ENCODE results near the gene ITGB6.

ITGB6 gene, protein sequence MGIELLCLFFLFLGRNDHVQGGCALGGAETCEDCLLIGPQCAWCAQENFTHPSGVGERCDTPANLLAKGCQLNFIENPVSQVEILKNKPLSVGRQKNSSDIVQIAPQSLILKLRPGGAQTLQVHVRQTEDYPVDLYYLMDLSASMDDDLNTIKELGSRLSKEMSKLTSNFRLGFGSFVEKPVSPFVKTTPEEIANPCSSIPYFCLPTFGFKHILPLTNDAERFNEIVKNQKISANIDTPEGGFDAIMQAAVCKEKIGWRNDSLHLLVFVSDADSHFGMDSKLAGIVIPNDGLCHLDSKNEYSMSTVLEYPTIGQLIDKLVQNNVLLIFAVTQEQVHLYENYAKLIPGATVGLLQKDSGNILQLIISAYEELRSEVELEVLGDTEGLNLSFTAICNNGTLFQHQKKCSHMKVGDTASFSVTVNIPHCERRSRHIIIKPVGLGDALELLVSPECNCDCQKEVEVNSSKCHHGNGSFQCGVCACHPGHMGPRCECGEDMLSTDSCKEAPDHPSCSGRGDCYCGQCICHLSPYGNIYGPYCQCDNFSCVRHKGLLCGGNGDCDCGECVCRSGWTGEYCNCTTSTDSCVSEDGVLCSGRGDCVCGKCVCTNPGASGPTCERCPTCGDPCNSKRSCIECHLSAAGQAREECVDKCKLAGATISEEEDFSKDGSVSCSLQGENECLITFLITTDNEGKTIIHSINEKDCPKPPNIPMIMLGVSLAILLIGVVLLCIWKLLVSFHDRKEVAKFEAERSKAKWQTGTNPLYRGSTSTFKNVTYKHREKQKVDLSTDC

DNA sequence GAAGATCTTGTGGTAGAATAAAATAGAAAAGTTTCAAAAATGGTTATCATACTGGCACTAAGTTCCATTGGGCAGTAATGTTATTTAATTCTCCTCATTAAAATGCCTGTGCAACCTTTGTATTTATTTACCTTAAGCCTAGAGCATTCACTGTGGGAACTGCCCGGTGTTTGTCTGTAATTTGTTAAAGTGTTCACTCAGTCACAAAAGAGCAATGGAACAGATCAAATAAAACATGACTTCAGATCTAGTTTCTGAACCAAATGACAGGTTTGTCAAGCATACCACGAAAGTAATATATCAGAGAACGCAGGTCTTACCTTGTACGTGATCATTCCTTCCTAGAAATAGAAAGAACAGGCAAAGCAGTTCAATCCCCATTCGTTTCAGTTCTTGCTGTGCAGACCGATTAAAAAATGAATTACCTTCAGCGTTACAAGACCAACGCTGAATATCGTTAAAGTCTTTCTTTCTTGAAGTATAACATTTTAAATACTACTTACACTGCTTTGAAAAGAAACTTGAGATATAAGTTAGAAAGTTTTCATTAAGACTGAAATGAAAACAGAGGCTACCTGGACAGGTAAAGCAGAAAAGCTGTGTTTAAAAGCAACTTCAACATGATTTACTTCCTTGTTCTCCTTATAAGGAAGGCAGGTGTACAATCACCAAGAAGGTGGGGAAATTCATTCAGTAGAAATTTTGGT is at the start of gene ITGB6:
Gene ITGB6, minus strand, starts transcription at position 590 of the 707 bp plus-strand sequence. Its CDS starts 209 bp downstream, at position 381.
- H3K9ac ChIP-seq (ENCODE audit: low read length), result no peak within 1 kb of the TSS
- H3K4me3 ChIP-seq (ENCODE audit: low read length), result no peak within 1 kb of the TSS
- no peaks in the 10 kb centered on the region for H3K36me3 ChIP-seq (ENCODE audit: control insufficient read depth, low read depth, low read length)
- H3K27me3 ChIP-seq (ENCODE audit: control insufficient read depth, insufficient read depth, low read length), result no peaks in the 10 kb centered on the region
- H3K9me3 ChIP-seq (ENCODE audit: control insufficient read depth, low read depth, low read length), result no peaks in the 10 kb centered on the region
- H3K27ac ChIP-seq (ENCODE audit: low read length), result no peak within 1 kb of the TSS
- H3K4me1 ChIP-seq (ENCODE audit: control insufficient read depth, low read depth, low read length), result no peaks in the 10 kb centered on the region

DNA sequence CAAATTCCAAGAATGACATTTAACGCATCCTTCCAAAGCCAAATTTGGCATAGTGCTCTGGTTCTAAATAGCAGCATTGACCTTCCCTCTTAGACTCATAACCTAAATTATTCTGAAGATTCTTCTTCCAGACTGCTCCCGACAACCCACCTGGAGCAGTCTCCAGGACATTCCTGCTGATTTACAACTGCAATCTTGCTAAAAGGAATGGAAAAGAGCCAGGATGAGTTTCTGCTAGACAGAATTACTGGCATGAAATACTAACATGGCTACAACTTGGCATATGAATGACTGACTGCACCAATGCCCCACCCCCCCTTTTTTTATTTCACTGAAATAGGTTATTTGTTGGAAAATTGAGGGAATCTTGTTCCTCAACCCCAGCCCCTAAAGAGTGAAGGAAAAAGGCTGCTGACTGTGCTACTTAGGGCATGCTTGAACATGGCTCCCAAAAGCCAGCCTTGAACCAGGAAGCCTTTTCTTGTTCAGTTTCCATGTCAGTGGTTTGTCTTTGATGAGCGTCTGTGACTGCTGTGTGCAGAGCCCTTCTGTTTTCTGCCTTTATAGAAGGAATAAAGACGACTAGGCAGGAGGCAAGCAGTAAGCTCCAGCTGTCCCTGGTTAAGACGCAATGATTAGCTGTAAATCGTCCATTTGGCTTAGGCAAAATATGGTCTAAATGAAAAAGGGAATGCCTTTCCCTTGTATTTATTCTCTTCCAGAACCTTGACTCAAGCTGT is 47.4 kb upstream of the ITGB6 start:
- Histone ChIP-seq H3K9me3 (ENCODE audit: control insufficient read depth, low read depth, low read length) (no peaks in the 10 kb centered on the region), H3K9ac (ENCODE audit: low read length) (no peak overlapping the region), H3K4me1 (ENCODE audit: control insufficient read depth, low read depth, low read length) (no peaks in the 10 kb centered on the region), H3K27me3 (ENCODE audit: control insufficient read depth, insufficient read depth, low read length) (no peaks in the 10 kb centered on the region), H3K36me3 (ENCODE audit: control insufficient read depth, low read depth, low read length) (no peaks in the 10 kb centered on the region), H3K4me3 (ENCODE audit: low read length) (no peak overlapping the region), H3K27ac (ENCODE audit: low read length) (no peak overlapping the region)

DNA sequence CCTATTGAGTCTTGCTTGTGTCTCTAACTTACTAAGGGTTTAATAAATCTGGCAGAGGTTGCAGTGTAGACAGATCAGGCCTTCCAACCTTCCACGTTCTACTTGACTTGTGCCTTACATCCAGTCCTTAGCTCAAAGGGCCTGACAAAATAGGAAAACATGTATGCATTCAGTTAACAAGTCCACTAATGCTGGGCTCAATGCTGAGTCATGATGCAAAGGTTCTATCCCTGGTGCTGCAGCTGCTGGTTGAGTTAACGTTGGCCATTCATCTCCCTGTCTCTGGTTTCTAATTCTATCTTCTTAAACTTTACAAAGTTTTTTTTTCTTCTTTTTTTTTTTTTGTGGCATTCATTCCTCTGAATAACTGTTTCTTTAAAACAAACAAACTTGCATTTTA is 46.3 kb upstream of the ITGB6 start:
- Histone ChIP-seq H3K9me3 (ENCODE audit: control insufficient read depth, low read depth, low read length) (no peaks in the 10 kb centered on the region), H3K4me3 (ENCODE audit: low read length) (no peak overlapping the region), H3K9ac (ENCODE audit: low read length) (no peak overlapping the region), H3K27me3 (ENCODE audit: control insufficient read depth, insufficient read depth, low read length) (no peaks in the 10 kb centered on the region), H3K36me3 (ENCODE audit: control insufficient read depth, low read depth, low read length) (no peaks in the 10 kb centered on the region), H3K27ac (ENCODE audit: low read length) (no peak overlapping the region), H3K4me1 (ENCODE audit: control insufficient read depth, low read depth, low read length) (no peaks in the 10 kb centered on the region)

DNA sequence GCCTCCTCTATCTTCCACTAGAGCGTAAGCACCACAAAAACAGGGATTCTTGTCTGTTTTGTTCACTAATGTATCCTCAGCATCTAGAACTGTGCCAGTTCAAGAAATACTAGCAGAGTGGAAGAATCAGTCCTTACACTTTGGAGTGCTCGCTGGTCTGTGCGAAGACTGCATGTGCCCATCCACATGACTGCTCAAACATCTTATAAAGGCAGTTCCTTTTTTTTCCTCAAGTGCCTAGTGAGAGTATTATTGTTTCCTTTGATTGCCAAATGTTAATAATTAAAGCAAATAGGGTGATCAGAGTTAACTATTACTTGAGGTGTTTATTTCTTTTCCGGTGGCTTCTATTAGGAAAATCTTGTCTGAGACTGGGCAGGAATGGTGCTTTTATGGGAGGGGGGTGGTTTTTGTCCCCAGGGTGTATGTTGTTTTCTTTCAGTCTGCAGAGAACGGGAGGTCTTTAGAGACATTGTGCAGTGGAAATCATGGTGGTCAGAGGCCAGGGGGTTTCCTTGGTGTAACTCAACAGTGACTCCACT is 45.6 kb upstream of the ITGB6 start:
- Histone ChIP-seq H3K36me3 (ENCODE audit: control insufficient read depth, low read depth, low read length) (no peaks in the 10 kb centered on the region), H3K9ac (ENCODE audit: low read length) (no peak overlapping the region), H3K4me1 (ENCODE audit: control insufficient read depth, low read depth, low read length) (no peaks in the 10 kb centered on the region), H3K9me3 (ENCODE audit: control insufficient read depth, low read depth, low read length) (no peaks in the 10 kb centered on the region), H3K4me3 (ENCODE audit: low read length) (no peak overlapping the region), H3K27ac (ENCODE audit: low read length) (no peak overlapping the region), H3K27me3 (ENCODE audit: control insufficient read depth, insufficient read depth, low read length) (no peaks in the 10 kb centered on the region)

DNA sequence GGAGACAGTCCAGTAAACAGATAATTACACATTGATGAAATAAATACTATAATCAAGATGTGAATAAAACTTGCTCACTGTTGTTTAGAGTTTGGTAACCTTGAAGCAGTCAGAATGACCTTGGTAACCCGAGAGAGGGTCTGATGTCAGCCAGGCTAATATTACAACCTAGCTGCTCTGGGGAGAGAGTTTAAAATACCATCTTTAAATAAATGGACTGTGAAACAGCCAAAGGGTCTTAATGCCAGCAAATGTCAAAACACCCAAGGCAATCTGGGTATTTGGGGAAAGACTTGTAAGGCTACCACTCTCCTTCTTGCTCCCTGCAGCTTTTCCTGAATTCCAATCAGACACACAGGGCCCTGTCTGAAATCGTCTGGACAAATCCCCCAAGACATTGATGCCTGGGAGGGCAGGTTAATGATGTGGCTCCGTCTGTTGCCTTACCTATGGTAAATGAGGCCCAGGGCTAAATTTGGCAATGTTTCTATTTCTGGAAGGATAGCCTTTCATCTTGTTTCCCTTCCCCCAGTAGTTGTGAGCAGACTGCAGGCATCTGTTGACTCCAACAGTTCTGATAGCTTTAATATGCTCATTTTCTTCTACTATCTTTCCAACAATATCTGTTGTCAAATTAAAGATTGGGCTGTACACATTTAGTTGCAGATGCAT is 43.0 kb upstream of the ITGB6 start:
- H3K27ac ChIP-seq (ENCODE audit: low read length), result no peak overlapping the region

DNA sequence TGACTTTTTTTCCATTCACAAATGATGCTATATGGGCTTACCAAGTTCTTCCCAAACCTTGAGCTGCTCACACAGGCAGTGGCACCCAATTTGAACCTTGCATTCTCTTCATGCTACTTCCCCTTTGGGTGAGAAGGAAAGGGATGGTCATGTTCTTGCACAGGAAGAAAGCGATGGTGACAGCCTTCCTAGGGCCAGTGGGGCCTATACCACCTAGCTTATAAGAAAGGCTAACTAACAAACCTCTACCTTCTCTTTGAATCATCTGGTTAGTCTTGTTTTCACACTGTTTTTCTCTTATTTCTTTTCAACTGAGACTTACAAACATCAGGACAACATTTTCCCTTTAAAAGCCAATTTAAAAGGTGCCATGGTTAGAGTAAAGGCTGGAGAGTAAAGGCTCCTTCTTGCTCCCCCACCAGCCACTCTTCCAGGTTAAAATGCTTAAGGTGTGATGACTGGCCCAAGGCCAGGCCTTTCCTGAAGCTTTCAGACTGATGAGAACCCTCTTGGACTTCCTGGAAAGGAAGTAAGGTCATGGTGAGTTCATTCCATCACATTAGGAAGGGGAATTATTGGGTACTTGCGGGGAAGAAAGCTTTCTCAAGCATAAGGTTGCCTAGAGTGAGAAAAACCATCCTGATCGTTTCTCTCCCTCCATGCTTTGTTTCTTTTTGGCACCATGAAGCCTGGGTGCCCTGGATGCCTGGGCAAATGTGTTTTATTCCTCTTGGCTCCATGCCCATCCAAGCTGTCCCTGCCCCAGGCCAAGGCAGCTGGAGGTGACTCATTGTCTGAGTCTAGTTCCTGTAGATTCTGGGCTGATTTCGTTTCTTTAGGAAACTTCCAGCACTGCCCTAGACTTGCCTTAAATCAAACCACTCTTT is 41.4 kb upstream of the ITGB6 start:
- Histone ChIP-seq H3K9me3 (ENCODE audit: control insufficient read depth, low read depth, low read length) (no peaks in the 10 kb centered on the region), H3K9ac (ENCODE audit: low read length) (no peak overlapping the region), H3K36me3 (ENCODE audit: control insufficient read depth, low read depth, low read length) (no peaks in the 10 kb centered on the region), H3K4me1 (ENCODE audit: control insufficient read depth, low read depth, low read length) (no peaks in the 10 kb centered on the region), H3K27me3 (ENCODE audit: control insufficient read depth, insufficient read depth, low read length) (no peaks in the 10 kb centered on the region), H3K4me3 (ENCODE audit: low read length) (no peak overlapping the region), H3K27ac (ENCODE audit: low read length) (no peak overlapping the region)

More for the DNA sequence above, 43.0 kb upstream of the ITGB6 start:
- no peak overlapping the region for H3K9ac ChIP-seq (ENCODE audit: low read length)
- H3K4me3 ChIP-seq (ENCODE audit: low read length), result no peak overlapping the region
- H3K9me3 ChIP-seq (ENCODE audit: control insufficient read depth, low read depth, low read length), result no peaks in the 10 kb centered on the region
- no peaks in the 10 kb centered on the region for H3K36me3 ChIP-seq (ENCODE audit: control insufficient read depth, low read depth, low read length)
- no peaks in the 10 kb centered on the region for H3K27me3 ChIP-seq (ENCODE audit: control insufficient read depth, insufficient read depth, low read length)
- no peaks in the 10 kb centered on the region for H3K4me1 ChIP-seq (ENCODE audit: control insufficient read depth, low read depth, low read length)

DNA sequence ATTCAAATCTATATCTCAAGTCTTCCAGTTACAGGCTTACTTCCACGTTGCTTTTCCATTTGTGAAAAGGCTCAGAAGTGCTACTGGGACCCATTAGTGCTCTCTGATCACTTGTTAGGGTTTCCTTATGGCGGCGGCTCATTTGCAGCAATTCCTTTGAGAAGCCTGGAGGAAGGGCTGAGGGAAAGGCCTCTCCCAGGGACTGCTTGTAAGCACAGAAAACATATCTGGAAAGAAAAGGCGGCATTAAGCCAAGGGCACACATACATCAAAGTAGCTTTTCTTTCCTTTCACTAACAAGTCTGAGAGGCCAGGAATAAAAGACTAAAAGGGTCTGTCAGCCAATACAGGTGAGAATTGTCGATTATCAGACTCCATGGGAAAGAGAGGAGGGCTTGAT is 39.4 kb upstream of the ITGB6 start:
- no peak overlapping the region for H3K4me3 ChIP-seq (ENCODE audit: low read length)
- no peaks in the 10 kb centered on the region for H3K4me1 ChIP-seq (ENCODE audit: control insufficient read depth, low read depth, low read length)
- no peaks in the 10 kb centered on the region for H3K36me3 ChIP-seq (ENCODE audit: control insufficient read depth, low read depth, low read length)
- H3K9ac ChIP-seq (ENCODE audit: low read length), result no peak overlapping the region
- no peaks in the 10 kb centered on the region for H3K27me3 ChIP-seq (ENCODE audit: control insufficient read depth, insufficient read depth, low read length)
- H3K9me3 ChIP-seq (ENCODE audit: control insufficient read depth, low read depth, low read length), result no peaks in the 10 kb centered on the region
- H3K27ac ChIP-seq (ENCODE audit: low read length), result no peak overlapping the region

DNA sequence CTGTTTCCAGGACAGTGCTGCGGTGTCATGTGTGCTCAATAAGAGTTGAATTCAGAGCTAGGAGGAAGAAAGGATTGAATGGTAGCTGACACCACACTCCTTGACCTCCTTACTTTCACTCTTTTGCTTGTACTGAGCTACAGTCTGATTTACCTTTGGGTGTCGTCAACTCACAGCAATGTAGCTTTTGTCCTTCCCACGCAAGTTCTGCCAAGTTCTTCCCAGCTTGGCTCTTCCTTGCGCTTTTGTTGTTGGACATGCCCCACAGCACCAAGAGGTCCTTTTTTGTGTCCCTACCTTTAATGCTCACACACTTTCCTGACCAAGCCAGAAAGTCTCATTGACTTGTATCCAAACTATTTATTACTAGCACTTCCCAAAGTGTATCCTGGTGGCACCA is 38.3 kb upstream of the ITGB6 start:
- H3K36me3 ChIP-seq (ENCODE audit: control insufficient read depth, low read depth, low read length), result no peaks in the 10 kb centered on the region

DNA sequence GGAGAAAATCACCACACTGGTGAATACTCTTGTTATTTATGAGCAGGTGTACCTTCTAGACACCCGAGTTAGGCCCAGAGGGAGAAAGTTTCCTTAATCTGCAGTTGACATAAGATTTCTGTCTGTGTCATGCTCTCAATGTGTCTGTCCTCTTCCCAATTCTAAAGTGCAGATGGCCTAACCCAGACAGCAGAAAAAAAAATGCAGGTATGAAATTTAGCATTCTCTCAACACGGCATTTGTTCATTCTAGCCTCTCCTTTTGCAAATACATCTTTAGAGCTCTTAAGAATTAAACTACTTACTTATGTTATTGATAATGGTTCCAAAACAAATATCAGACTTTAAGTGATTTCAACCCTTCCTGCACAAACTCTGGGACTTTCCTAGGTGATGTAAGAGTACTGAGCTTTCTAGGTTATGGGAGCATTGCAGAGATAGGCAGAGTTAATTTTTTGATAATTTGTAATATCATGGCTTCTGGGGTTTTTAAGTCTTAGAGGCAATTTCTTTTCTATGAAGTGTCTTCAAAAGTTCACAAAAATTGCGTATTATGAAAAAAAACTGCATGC is 32.9 kb upstream of the ITGB6 start:
- Histone ChIP-seq H3K27me3 (ENCODE audit: control insufficient read depth, insufficient read depth, low read length) (no peaks in the 10 kb centered on the region), H3K36me3 (ENCODE audit: control insufficient read depth, low read depth, low read length) (no peaks in the 10 kb centered on the region), H3K4me3 (ENCODE audit: low read length) (no peak overlapping the region), H3K9ac (ENCODE audit: low read length) (no peak overlapping the region), H3K9me3 (ENCODE audit: control insufficient read depth, low read depth, low read length) (no peaks in the 10 kb centered on the region), H3K27ac (ENCODE audit: low read length) (no peak overlapping the region), H3K4me1 (ENCODE audit: control insufficient read depth, low read depth, low read length) (no peaks in the 10 kb centered on the region)

More for the DNA sequence above, 38.3 kb upstream of the ITGB6 start:
- Histone ChIP-seq H3K27ac (ENCODE audit: low read length) (no peak overlapping the region), H3K9me3 (ENCODE audit: control insufficient read depth, low read depth, low read length) (no peaks in the 10 kb centered on the region), H3K4me1 (ENCODE audit: control insufficient read depth, low read depth, low read length) (no peaks in the 10 kb centered on the region), H3K4me3 (ENCODE audit: low read length) (no peak overlapping the region), H3K27me3 (ENCODE audit: control insufficient read depth, insufficient read depth, low read length) (no peaks in the 10 kb centered on the region), H3K9ac (ENCODE audit: low read length) (no peak overlapping the region)

DNA sequence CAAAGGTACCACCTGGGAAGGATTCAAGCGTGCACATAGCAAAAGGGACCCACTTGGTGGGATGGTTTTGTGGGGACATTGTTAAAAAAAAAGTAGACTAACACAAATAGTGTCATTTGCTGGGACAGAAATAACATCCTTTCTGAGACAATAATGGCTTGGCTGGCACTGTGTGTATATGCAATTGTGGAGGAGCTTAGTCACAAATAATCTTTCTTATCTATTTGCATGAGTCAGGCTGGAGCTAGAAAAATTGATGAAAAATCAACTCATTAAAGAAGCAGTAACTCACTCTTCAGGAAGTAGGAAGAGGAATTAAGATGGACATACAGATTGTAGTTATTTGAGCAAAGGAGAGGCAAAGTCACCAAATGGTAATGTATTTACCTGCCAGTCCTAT is 29.5 kb upstream of the ITGB6 start:
- Histone ChIP-seq H3K27ac (ENCODE audit: low read length) (no peak overlapping the region), H3K9me3 (ENCODE audit: control insufficient read depth, low read depth, low read length) (no peaks in the 10 kb centered on the region), H3K4me1 (ENCODE audit: control insufficient read depth, low read depth, low read length) (no peaks in the 10 kb centered on the region), H3K9ac (ENCODE audit: low read length) (no peak overlapping the region), H3K36me3 (ENCODE audit: control insufficient read depth, low read depth, low read length) (no peaks in the 10 kb centered on the region), H3K27me3 (ENCODE audit: control insufficient read depth, insufficient read depth, low read length) (no peaks in the 10 kb centered on the region), H3K4me3 (ENCODE audit: low read length) (no peak overlapping the region)
